OCI-LY1 (cell line): Measurements from ENCODE around the gene SQOR.

Source experiments
- EZH2 ChIP-seq: fragments of 200-600 bp; sonication (generic), shearing (Covaris generic); IDR thresholded peaks from 2 replicates; pipeline ENCODE4 v1.8.0; 2017; ENCODE audit warnings: borderline replicate concordance, mixed run types, mild to moderate bottlenecking, antibody characterized with exemption, low read length, moderate library complexity, mixed read lengths
- TF ChIP-seq, protein P1 (sequence below): fragments of 200-600 bp; sonication (generic), shearing (Covaris generic); IDR thresholded peaks from 2 replicates; pipeline ENCODE4 v1.5.1; 2017; ENCODE audit warnings: mild to moderate bottlenecking, antibody characterized with exemption, low read length, moderate library complexity, mixed read lengths

- TF ChIP-seq, protein P1, sequence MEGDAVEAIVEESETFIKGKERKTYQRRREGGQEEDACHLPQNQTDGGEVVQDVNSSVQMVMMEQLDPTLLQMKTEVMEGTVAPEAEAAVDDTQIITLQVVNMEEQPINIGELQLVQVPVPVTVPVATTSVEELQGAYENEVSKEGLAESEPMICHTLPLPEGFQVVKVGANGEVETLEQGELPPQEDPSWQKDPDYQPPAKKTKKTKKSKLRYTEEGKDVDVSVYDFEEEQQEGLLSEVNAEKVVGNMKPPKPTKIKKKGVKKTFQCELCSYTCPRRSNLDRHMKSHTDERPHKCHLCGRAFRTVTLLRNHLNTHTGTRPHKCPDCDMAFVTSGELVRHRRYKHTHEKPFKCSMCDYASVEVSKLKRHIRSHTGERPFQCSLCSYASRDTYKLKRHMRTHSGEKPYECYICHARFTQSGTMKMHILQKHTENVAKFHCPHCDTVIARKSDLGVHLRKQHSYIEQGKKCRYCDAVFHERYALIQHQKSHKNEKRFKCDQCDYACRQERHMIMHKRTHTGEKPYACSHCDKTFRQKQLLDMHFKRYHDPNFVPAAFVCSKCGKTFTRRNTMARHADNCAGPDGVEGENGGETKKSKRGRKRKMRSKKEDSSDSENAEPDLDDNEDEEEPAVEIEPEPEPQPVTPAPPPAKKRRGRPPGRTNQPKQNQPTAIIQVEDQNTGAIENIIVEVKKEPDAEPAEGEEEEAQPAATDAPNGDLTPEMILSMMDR = no peak
- TF ChIP-seq EZH2 = no peak
These were observed 45.6 kb upstream of the SQOR start for GRCh38 chr15:45589256-45589655.
